ENCODE measurements around the gene MYZAP.

DNA sequence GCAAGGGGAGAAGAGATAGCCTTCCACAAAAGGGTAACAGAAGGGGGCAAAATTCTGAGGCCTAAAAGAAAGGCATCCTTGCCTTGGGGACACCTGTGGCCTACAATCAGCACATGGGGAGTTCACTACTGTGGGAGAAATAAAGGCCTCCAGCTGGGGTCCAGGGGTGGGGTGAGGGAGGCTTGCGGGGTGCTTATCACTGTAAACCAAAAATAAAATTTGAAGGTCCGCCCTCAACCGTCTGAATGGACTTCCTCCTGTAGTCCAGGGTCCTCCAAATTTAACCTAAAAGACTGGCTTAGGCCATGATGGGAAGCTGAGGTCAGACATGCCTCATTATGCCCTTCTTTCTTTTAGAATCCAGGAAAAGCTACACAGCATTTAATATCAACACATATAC, 112.7 kb downstream of the MYZAP start:
- TF ChIP-seq POLR2AphosphoS5 (IDR thresholded peaks at IDR 0.05; ENCODE audit: low read depth, low read length), result no peak
- no peak for TF ChIP-seq NFIC (IDR thresholded peaks at IDR 0.05; ENCODE audit: borderline replicate concordance)
- TF ChIP-seq, protein P1, sequence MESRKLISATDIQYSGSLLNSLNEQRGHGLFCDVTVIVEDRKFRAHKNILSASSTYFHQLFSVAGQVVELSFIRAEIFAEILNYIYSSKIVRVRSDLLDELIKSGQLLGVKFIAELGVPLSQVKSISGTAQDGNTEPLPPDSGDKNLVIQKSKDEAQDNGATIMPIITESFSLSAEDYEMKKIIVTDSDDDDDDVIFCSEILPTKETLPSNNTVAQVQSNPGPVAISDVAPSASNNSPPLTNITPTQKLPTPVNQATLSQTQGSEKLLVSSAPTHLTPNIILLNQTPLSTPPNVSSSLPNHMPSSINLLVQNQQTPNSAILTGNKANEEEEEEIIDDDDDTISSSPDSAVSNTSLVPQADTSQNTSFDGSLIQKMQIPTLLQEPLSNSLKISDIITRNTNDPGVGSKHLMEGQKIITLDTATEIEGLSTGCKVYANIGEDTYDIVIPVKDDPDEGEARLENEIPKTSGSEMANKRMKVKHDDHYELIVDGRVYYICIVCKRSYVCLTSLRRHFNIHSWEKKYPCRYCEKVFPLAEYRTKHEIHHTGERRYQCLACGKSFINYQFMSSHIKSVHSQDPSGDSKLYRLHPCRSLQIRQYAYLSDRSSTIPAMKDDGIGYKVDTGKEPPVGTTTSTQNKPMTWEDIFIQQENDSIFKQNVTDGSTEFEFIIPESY (IDR thresholded peaks at IDR 0.05; ENCODE audit: borderline replicate concordance, low read depth), result no peak
- TF ChIP-seq, protein P2, sequence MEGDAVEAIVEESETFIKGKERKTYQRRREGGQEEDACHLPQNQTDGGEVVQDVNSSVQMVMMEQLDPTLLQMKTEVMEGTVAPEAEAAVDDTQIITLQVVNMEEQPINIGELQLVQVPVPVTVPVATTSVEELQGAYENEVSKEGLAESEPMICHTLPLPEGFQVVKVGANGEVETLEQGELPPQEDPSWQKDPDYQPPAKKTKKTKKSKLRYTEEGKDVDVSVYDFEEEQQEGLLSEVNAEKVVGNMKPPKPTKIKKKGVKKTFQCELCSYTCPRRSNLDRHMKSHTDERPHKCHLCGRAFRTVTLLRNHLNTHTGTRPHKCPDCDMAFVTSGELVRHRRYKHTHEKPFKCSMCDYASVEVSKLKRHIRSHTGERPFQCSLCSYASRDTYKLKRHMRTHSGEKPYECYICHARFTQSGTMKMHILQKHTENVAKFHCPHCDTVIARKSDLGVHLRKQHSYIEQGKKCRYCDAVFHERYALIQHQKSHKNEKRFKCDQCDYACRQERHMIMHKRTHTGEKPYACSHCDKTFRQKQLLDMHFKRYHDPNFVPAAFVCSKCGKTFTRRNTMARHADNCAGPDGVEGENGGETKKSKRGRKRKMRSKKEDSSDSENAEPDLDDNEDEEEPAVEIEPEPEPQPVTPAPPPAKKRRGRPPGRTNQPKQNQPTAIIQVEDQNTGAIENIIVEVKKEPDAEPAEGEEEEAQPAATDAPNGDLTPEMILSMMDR (IDR thresholded peaks at IDR 0.05), result no peak
- no peak for TF ChIP-seq MEF2A (IDR thresholded peaks at IDR 0.05; ENCODE audit: borderline replicate concordance, low read depth)
- TF ChIP-seq, protein P3, sequence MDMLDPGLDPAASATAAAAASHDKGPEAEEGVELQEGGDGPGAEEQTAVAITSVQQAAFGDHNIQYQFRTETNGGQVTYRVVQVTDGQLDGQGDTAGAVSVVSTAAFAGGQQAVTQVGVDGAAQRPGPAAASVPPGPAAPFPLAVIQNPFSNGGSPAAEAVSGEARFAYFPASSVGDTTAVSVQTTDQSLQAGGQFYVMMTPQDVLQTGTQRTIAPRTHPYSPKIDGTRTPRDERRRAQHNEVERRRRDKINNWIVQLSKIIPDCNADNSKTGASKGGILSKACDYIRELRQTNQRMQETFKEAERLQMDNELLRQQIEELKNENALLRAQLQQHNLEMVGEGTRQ (IDR thresholded peaks at IDR 0.05; ENCODE audit: borderline replicate concordance, low read depth, low read length), result no peak
- TF ChIP-seq EZH2phosphoT487 (IDR thresholded peaks at IDR 0.05; ENCODE audit: borderline replicate concordance, low read depth), result no peak
- TF ChIP-seq SIN3A (IDR thresholded peaks at IDR 0.05; ENCODE audit: borderline replicate concordance, low read depth, low read length), result no peak
- TF ChIP-seq FOXM1 (IDR thresholded peaks at IDR 0.05; ENCODE audit: low read depth), result no peak
- TF ChIP-seq RXRA (IDR thresholded peaks at IDR 0.05; ENCODE audit: borderline replicate concordance, low read depth), result no peak
- TF ChIP-seq MXI1 (IDR thresholded peaks at IDR 0.05; ENCODE audit: low read depth, low read length), result no peak
- no peak for TF ChIP-seq SMC3 (IDR thresholded peaks at IDR 0.05; ENCODE audit: low read depth, low read length)

Data from SK-N-SH (cell line).